Measurements from ENCODE around the gene ZNF429. TPM values are rescaled to one million over a fixed set of nuclear protein-coding genes. Genes with fewer than 3 reads are reported as not detected.

Gene ZNF429
- total RNA-seq, 1 donor from 2014 or later: 7.9 TPM

GRCh38 chr19:21586311-21587116, 81.1 kb downstream of the ZNF429 start:
- Histone ChIP-seq H3K27me3 (no peaks in the 10 kb centered on the region), H3K27ac (peak overlapping the region; percentile 36), H3K4me3 (peak overlapping the region; percentile 53 to 62), H3K9me3 (no peaks in the 10 kb centered on the region), H3K4me1 (peaks cover 7% of the 10 kb centered on the region), H3K36me3 (no peaks in the 10 kb centered on the region)
- TF ChIP-seq CTCF (IDR thresholded peaks at IDR 0.05): no peak
- no peak for TF ChIP-seq POLR2A (IDR thresholded peaks at IDR 0.05)
- TF ChIP-seq POLR2AphosphoS5 (IDR thresholded peaks at IDR 0.05; ENCODE audit: insufficient read depth in 1 of 2, low read depth in 1 of 2): no peak
- intact Hi-C loops (cut with DNase I): no loop called here
- DNase-seq (ENCODE audit: extremely low spot score in 2 of 2): no peak

GRCh38 chr19:21587117-21587461, 81.7 kb downstream of the ZNF429 start:
- Histone ChIP-seq H3K36me3 (no peaks in the 10 kb centered on the region), H3K4me3 (peak overlapping the region; percentile 53 to 62), H3K4me1 (peaks cover 7% of the 10 kb centered on the region), H3K27ac (peak overlapping the region; percentile 36), H3K27me3 (no peaks in the 10 kb centered on the region), H3K9me3 (no peaks in the 10 kb centered on the region)
- intact Hi-C loops (cut with DNase I): no loop called here
- no peak for DNase-seq (ENCODE audit: extremely low spot score in 2 of 2)
- TF ChIP-seq POLR2A (IDR thresholded peaks at IDR 0.05) (no peak), CTCF (IDR thresholded peaks at IDR 0.05) (no peak), POLR2AphosphoS5 (IDR thresholded peaks at IDR 0.05; ENCODE audit: insufficient read depth in 1 of 2, low read depth in 1 of 2) (no peak)

GRCh38 chr19:21587549-21587948, 82.1 kb downstream of the ZNF429 start:
- TF ChIP-seq POLR2AphosphoS5 (IDR thresholded peaks at IDR 0.05; ENCODE audit: insufficient read depth in 1 of 2, low read depth in 1 of 2) (no peak), CTCF (IDR thresholded peaks at IDR 0.05) (no peak), POLR2A (IDR thresholded peaks at IDR 0.05) (no peak)
- H3K4me3 ChIP-seq: no peak overlapping the region
- no peak for DNase-seq (ENCODE audit: extremely low spot score in 2 of 2)
- H3K9me3 ChIP-seq: no peaks in the 10 kb centered on the region
- intact Hi-C loops (cut with DNase I): no loop called here
- H3K27ac ChIP-seq: no peak overlapping the region
- H3K4me1 ChIP-seq: peaks cover 7% of the 10 kb centered on the region
- H3K36me3 ChIP-seq: no peaks in the 10 kb centered on the region
- H3K27me3 ChIP-seq: no peaks in the 10 kb centered on the region

GRCh38 chr19:21588065-21588601, 82.7 kb downstream of the ZNF429 start:
- Histone ChIP-seq H3K27me3 (no peaks in the 10 kb centered on the region), H3K9me3 (no peaks in the 10 kb centered on the region), H3K4me3 (no peak overlapping the region), H3K4me1 (peaks cover 7% of the 10 kb centered on the region), H3K27ac (no peak overlapping the region), H3K36me3 (no peaks in the 10 kb centered on the region)
- intact Hi-C loops (cut with DNase I): no loop called here
- TF ChIP-seq CTCF (IDR thresholded peaks at IDR 0.05) (no peak), POLR2AphosphoS5 (IDR thresholded peaks at IDR 0.05; ENCODE audit: insufficient read depth in 1 of 2, low read depth in 1 of 2) (no peak), POLR2A (IDR thresholded peaks at IDR 0.05) (no peak)
- DNase-seq (ENCODE audit: extremely low spot score in 2 of 2): no peak

GRCh38 chr19:21590867-21591266, 85.5 kb downstream of the ZNF429 start:
- TF ChIP-seq CTCF (IDR thresholded peaks at IDR 0.05) (no peak), POLR2A (IDR thresholded peaks at IDR 0.05) (no peak), POLR2AphosphoS5 (IDR thresholded peaks at IDR 0.05; ENCODE audit: insufficient read depth in 1 of 2, low read depth in 1 of 2) (no peak)
- intact Hi-C loops (cut with DNase I): no loop called here
- no peaks in the 10 kb centered on the region for H3K27me3 ChIP-seq
- no peak for DNase-seq (ENCODE audit: extremely low spot score in 2 of 2)
- H3K27ac ChIP-seq: no peak overlapping the region
- H3K36me3 ChIP-seq: no peaks in the 10 kb centered on the region
- no peak overlapping the region for H3K4me3 ChIP-seq
- no peaks in the 10 kb centered on the region for H3K9me3 ChIP-seq
- H3K4me1 ChIP-seq: peaks cover 7% of the 10 kb centered on the region

Measured in vagina (tissue), 2 donors.